ENCODE data around the gene WRAP73.

- TF ChIP-seq, protein P1, sequence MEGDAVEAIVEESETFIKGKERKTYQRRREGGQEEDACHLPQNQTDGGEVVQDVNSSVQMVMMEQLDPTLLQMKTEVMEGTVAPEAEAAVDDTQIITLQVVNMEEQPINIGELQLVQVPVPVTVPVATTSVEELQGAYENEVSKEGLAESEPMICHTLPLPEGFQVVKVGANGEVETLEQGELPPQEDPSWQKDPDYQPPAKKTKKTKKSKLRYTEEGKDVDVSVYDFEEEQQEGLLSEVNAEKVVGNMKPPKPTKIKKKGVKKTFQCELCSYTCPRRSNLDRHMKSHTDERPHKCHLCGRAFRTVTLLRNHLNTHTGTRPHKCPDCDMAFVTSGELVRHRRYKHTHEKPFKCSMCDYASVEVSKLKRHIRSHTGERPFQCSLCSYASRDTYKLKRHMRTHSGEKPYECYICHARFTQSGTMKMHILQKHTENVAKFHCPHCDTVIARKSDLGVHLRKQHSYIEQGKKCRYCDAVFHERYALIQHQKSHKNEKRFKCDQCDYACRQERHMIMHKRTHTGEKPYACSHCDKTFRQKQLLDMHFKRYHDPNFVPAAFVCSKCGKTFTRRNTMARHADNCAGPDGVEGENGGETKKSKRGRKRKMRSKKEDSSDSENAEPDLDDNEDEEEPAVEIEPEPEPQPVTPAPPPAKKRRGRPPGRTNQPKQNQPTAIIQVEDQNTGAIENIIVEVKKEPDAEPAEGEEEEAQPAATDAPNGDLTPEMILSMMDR (IDR thresholded peaks at IDR 0.05): no peak
- no peak for TF ChIP-seq POLR2A (IDR thresholded peaks at IDR 0.05)
Observed at GRCh38 chr1:3631320-3632260, 18.3 kb downstream of the WRAP73 start.

Data from right lobe of liver (tissue), 4 donors.